IPS DF 4.7 (cell line): ENCODE results near the gene SLC49A4.

Source experiments
- DNase-seq: peaks from one replicate; pipeline ENCODE4 v3.0.0-alpha.2; 2013; ENCODE audit warnings: low spot score; ENCODE audit errors: extremely low read depth

SLC49A4 gene

GRCh38 chr3:122928396-122929187, 133.7 kb downstream of the SLC49A4 start:
- no peak for DNase-seq

GRCh38 chr3:122929188-122930062, 134.6 kb downstream of the SLC49A4 start:
- no peak for DNase-seq

GRCh38 chr3:122930063-122930997, 135.5 kb downstream of the SLC49A4 start:
- DNase-seq, result no peak
